IgD-negative memory B cell (primary cell): ENCODE results near the gene CDCA4. TPM values are rescaled to one million over a fixed set of nuclear protein-coding genes. Genes with fewer than 3 reads are reported as not detected.

Experiments
- H3K27ac Mint-ChIP-seq, 3 donors: one replicate each; pipeline ENCODE4 v1.8.0; 2020 to 2022; ENCODE audit warnings: mild to moderate bottlenecking in 3 of 3, mixed read lengths in 3 of 3, moderate library complexity in 1 of 3
- H3K27me3 Mint-ChIP-seq: one replicate; pipeline ENCODE4 v1.8.0; 2021; ENCODE audit warnings: mixed read lengths
- H3K36me3 Mint-ChIP-seq: one replicate; pipeline ENCODE4 v1.8.0; 2020; ENCODE audit warnings: mild to moderate bottlenecking, mixed read lengths
- H3K4me1 Mint-ChIP-seq, 3 donors: one replicate each; pipeline ENCODE4 v1.8.0; 2020 to 2022; ENCODE audit warnings: mixed read lengths in 3 of 3, mild to moderate bottlenecking in 1 of 3
- H3K4me3 Mint-ChIP-seq, 4 donors: one replicate each; pipeline ENCODE4 v1.8.0; 2020 to 2022; ENCODE audit warnings: mild to moderate bottlenecking in 4 of 4, mixed read lengths in 4 of 4, moderate library complexity in 3 of 4
- H3K9me3 Mint-ChIP-seq, 3 donors: one replicate each; pipeline ENCODE4 v1.8.0; 2020 to 2021; ENCODE audit warnings: mixed read lengths in 3 of 3, mild to moderate bottlenecking in 1 of 3
- polyA plus RNA-seq: library from polyadenylated mRNA; unstranded; fragments of 300-500 nt; fragmentation: Illumina TruSeq; gene quantifications from one replicate; pipeline ENCODE4 v1.2.3, GENCODE V29; 2021

The CDCA4 gene
- polyA plus RNA-seq, 1 donor from 2014 or later = 11.4 TPM

- peaks cover 3% of the 10 kb centered on the region for H3K27me3 Mint-ChIP-seq
- H3K4me3 Mint-ChIP-seq = peak overlapping the region in 3 of 4 donors; percentile 54 to 85 (median 70)
- no peak overlapping the region for H3K27ac Mint-ChIP-seq
- H3K4me1 Mint-ChIP-seq = peaks cover 44 to 62% (median 46%) of the 10 kb centered on the region in 3 donors
- H3K9me3 Mint-ChIP-seq = no peaks in the 10 kb centered on the region
- H3K36me3 Mint-ChIP-seq = peaks cover 2% of the 10 kb centered on the region
Observed at GRCh38 chr14:105018414-105018813, 2.5 kb downstream of the CDCA4 start.

- H3K27me3 Mint-ChIP-seq = peaks cover 3% of the 10 kb centered on the region
- H3K27ac Mint-ChIP-seq = peak overlapping the region in 2 of 3 donors; percentile 40 to 53
- peak overlapping the region in 2 of 4 donors; percentile 10 to 39 for H3K4me3 Mint-ChIP-seq
- H3K36me3 Mint-ChIP-seq = peaks cover 2% of the 10 kb centered on the region
- H3K9me3 Mint-ChIP-seq = no peaks in the 10 kb centered on the region
- H3K4me1 Mint-ChIP-seq = peaks cover 47 to 50% (median 47%) of the 10 kb centered on the region in 3 donors
Observed at GRCh38 chr14:105015905-105016304, 5.0 kb downstream of the CDCA4 start.

DNA sequence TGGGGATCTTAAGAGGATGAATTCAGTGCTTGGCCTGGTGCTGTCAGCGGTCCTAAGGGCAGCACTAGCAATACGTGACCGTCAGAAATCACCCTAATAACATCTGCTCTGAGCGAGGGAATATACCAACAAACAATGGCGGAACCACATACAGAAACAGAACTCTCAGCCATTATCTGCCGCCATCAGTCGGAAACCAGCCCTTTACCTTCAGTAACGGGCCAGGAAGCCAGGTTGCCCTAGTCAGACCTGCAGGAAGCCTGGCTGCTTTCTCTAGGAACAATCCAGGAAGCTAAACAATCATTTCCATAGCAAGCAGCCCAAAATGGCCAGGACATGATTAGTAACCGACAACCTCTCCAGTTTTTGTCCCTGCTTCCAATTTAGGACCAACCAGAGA, 5.6 kb downstream of the CDCA4 start:
- peaks cover 47 to 50% (median 47%) of the 10 kb centered on the region in 3 donors for H3K4me1 Mint-ChIP-seq
- peaks cover 2% of the 10 kb centered on the region for H3K36me3 Mint-ChIP-seq
- peak overlapping the region in 2 of 4 donors; percentile 13 to 56 for H3K4me3 Mint-ChIP-seq
- no peaks in the 10 kb centered on the region for H3K9me3 Mint-ChIP-seq
- H3K27me3 Mint-ChIP-seq = peaks cover 3% of the 10 kb centered on the region
- H3K27ac Mint-ChIP-seq = peak overlapping the region; percentile 6 to 40 (median 16)

- H3K36me3 Mint-ChIP-seq = peaks cover 2% of the 10 kb centered on the region
- H3K27me3 Mint-ChIP-seq = peaks cover 2% of the 10 kb centered on the region
- peak overlapping the region in 3 of 4 donors; percentile 38 to 87 (median 56) for H3K4me3 Mint-ChIP-seq
- no peaks in the 10 kb centered on the region for H3K9me3 Mint-ChIP-seq
- peak overlapping the region in 2 of 3 donors; percentile 16 to 63 for H3K27ac Mint-ChIP-seq
- H3K4me1 Mint-ChIP-seq = peaks cover 43 to 47% (median 46%) of the 10 kb centered on the region in 3 donors
Observed at GRCh38 chr14:105014631-105015030, 6.3 kb downstream of the CDCA4 start.

- Mint-ChIP-seq H3K27ac (peak overlapping the region in 2 of 3 donors; percentile 12 to 63), H3K4me3 (peak overlapping the region in 1 of 4 donors; percentile 87), H3K4me1 (peaks cover 38 to 43% (median 41%) of the 10 kb centered on the region in 3 donors), H3K27me3 (no peaks in the 10 kb centered on the region), H3K9me3 (no peaks in the 10 kb centered on the region), H3K36me3 (peaks cover 2% of the 10 kb centered on the region)
Observed at GRCh38 chr14:105014032-105014431, 6.9 kb downstream of the CDCA4 start.

DNA sequence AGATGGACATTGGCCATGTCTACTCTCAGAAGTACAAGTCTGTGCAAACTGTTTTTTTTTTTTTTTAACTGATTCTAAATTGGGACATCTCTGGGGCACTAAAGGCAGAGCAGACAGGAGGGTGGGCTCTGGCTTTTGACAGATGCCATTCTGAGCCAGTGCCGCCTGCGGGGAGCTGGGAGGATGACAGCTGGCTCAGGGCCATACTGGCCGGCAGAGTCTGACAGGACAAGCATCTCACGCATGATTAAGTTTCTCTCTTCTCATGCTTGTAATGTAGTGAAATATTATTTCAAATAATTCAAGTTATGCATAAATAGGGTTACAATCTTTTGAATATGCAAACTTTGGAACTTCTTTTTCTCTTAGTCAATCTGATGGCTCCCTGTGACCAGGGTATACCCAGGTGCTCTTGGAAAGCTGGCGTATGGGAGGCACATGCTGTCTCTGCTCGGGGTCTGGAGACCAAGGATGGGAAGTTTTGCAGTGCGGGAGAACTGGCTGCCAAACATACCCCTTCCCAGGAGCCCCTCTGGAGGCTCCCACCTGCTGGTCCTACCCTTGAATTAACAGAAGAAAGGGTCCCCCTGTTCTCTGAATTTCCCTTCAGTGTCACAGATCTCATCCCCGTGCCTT, 7.6 kb downstream of the CDCA4 start:
- Mint-ChIP-seq H3K4me1 (peaks cover 37 to 40% (median 38%) of the 10 kb centered on the region in 3 donors), H3K27me3 (no peaks in the 10 kb centered on the region), H3K27ac (peak overlapping the region in 1 of 3 donors; percentile 16), H3K9me3 (no peaks in the 10 kb centered on the region), H3K36me3 (peaks cover 2% of the 10 kb centered on the region), H3K4me3 (no peak overlapping the region)

DNA sequence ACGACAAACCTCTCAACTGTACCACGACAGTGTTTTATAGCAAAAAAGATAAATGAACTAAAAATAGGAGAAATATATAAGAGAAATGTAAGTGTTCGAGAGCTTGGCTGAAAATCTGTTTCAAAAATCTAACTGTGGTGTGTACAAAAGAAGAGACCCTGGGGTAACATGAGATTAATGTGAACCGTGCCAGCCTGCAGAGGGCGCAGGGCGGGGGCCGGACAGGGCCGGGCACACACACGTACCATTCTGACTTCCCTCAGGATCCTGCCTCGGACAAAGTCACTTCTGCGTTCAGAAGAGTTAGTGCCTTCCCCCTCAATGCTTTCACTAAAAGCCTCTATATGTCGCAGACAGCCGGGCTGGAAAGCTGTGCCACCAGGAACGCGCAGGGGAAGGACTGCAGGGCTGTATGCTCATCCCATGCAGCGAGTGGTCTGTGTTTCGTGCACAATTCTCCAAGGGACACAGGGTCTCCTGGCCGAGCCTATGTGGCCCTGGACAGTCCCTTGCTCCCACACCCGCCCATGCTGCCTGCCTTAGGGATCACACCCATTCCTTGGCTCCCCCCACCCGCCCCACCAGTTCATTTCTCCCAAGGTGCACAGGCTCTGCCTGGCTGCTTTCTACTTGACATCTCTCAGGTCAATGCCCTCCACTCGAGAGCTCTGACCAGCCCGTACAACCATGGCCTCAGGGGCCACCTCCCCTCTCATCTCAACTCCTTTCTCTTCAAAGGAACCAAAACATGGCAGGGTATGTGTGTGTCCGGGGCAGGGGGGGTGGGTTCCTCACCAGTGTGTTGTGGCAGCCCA, 8.5 kb downstream of the CDCA4 start:
- no peaks in the 10 kb centered on the region for H3K27me3 Mint-ChIP-seq
- no peak overlapping the region for H3K27ac Mint-ChIP-seq
- H3K4me1 Mint-ChIP-seq = peaks cover 30 to 35% (median 34%) of the 10 kb centered on the region in 3 donors
- H3K9me3 Mint-ChIP-seq = no peaks in the 10 kb centered on the region
- H3K36me3 Mint-ChIP-seq = peaks cover 2% of the 10 kb centered on the region
- no peak overlapping the region for H3K4me3 Mint-ChIP-seq

GRCh38 chr14:105011312-105011990, 9.4 kb downstream of the CDCA4 start:
- Mint-ChIP-seq H3K27ac (peak overlapping the region in 1 of 3 donors; percentile 26), H3K36me3 (no peaks in the 10 kb centered on the region), H3K9me3 (no peaks in the 10 kb centered on the region), H3K4me3 (no peak overlapping the region), H3K4me1 (peaks cover 24 to 30% (median 29%) of the 10 kb centered on the region in 3 donors), H3K27me3 (no peaks in the 10 kb centered on the region)

- Mint-ChIP-seq H3K27me3 (no peaks in the 10 kb centered on the region), H3K9me3 (no peaks in the 10 kb centered on the region), H3K27ac (no peak overlapping the region), H3K4me3 (no peak overlapping the region), H3K36me3 (no peaks in the 10 kb centered on the region), H3K4me1 (peaks cover 18 to 26% (median 24%) of the 10 kb centered on the region in 3 donors)
Observed at GRCh38 chr14:105010891-105011291, 10.0 kb downstream of the CDCA4 start.

DNA sequence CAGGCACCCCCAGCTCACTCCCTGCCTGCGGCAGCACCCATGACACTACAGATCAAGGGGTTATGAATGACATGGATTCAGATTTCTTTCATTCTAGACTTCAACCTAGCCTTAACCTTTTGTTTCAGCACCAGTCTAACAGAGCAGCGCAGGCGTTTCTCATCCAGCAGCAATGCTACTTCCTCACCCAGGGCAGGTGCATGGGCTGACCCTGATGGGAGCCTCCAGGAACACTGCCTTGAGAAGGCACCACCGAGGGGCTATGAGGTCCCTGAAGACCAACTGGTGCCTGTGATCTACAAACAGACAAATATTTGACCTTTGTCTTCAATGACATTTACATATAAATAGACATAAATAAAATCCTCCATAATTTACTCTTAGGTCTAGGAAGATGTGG, 10.8 kb downstream of the CDCA4 start:
- Mint-ChIP-seq H3K27me3 (no peaks in the 10 kb centered on the region), H3K4me3 (no peak overlapping the region), H3K36me3 (no peaks in the 10 kb centered on the region)

GRCh38 chr14:105007593-105008264, 13.2 kb downstream of the CDCA4 start:
- Mint-ChIP-seq H3K27me3 (no peaks in the 10 kb centered on the region), H3K4me3 (no peak overlapping the region), H3K27ac (peak overlapping the region in 1 of 3 donors; percentile 47), H3K4me1 (peaks cover 0 to 7% (median 4%) of the 10 kb centered on the region in 3 donors), H3K9me3 (no peaks in the 10 kb centered on the region), H3K36me3 (no peaks in the 10 kb centered on the region)

More for the DNA sequence above, 10.8 kb downstream of the CDCA4 start:
- Mint-ChIP-seq H3K27ac (no peak overlapping the region), H3K4me1 (peaks cover 12 to 21% (median 18%) of the 10 kb centered on the region in 3 donors), H3K9me3 (no peaks in the 10 kb centered on the region)

GRCh38 chr14:105006831-105007592, 13.9 kb downstream of the CDCA4 start:
- Mint-ChIP-seq H3K27ac (no peak overlapping the region), H3K4me1 (peaks cover 0 to under 1% (median 0%) of the 10 kb centered on the region in 3 donors), H3K9me3 (no peaks in the 10 kb centered on the region), H3K36me3 (no peaks in the 10 kb centered on the region), H3K27me3 (no peaks in the 10 kb centered on the region), H3K4me3 (no peak overlapping the region)

GRCh38 chr14:105005929-105006830, 14.7 kb downstream of the CDCA4 start:
- Mint-ChIP-seq H3K4me3 (no peak overlapping the region), H3K27me3 (no peaks in the 10 kb centered on the region), H3K9me3 (no peaks in the 10 kb centered on the region), H3K27ac (no peak overlapping the region), H3K4me1 (no peaks in the 10 kb centered on the region), H3K36me3 (no peaks in the 10 kb centered on the region)
